Chondrocyte (in vitro differentiated cells): ENCODE data around the gene CEACAM21. TPM values are rescaled to one million over a fixed set of nuclear protein-coding genes. Genes with fewer than 3 reads are reported as not detected.

Source experiments
- DNase-seq: peaks from one replicate; pipeline ENCODE4 v3.0.0; 2021; ENCODE audit warnings: mixed read lengths, low spot score
- H3K27ac Mint-ChIP-seq: one replicate; pipeline ENCODE4 v1.8.0; 2021; ENCODE audit warnings: mild to moderate bottlenecking, moderate library complexity, mixed read lengths; ENCODE audit not compliant: unreplicated experiment
- H3K27me3 Mint-ChIP-seq: 2 replicates; pipeline ENCODE4 v1.8.0; 2021; ENCODE audit warnings: low read depth, mixed read lengths
- H3K36me3 Mint-ChIP-seq: 2 replicates; pipeline ENCODE4 v1.8.0; 2021; ENCODE audit warnings: low read depth, mixed read lengths
- H3K4me1 Mint-ChIP-seq: 2 replicates; pipeline ENCODE4 v1.8.0; 2021; ENCODE audit warnings: low read depth, mild to moderate bottlenecking, mixed read lengths
- H3K4me3 Mint-ChIP-seq: one replicate; pipeline ENCODE4 v1.8.0; 2021; ENCODE audit warnings: mild to moderate bottlenecking, moderate library complexity, mixed read lengths; ENCODE audit not compliant: unreplicated experiment
- H3K9me3 Mint-ChIP-seq: 2 replicates; pipeline ENCODE4 v1.8.0; 2021; ENCODE audit warnings: low read depth, mixed read lengths
- total RNA-seq: library from RNA; stranded (reverse); gene quantifications from 3 replicates; pipeline ENCODE4 v1.2.1, GENCODE V29; 2021
- TF ChIP-seq, protein P1 (sequence below): fragments of 200-600 bp; sonication (generic); IDR thresholded peaks from 2 replicates; pipeline ENCODE4 v1.5.0; 2021; ENCODE audit warnings: antibody characterized with exemption, mild to moderate bottlenecking, moderate library complexity

Gene CEACAM21
- total RNA-seq, 1 donor from 2014 or later: not detected

GRCh38 chr19:41537789-41538188 is 38.2 kb upstream of the CEACAM21 start:
- TF ChIP-seq, protein P1, sequence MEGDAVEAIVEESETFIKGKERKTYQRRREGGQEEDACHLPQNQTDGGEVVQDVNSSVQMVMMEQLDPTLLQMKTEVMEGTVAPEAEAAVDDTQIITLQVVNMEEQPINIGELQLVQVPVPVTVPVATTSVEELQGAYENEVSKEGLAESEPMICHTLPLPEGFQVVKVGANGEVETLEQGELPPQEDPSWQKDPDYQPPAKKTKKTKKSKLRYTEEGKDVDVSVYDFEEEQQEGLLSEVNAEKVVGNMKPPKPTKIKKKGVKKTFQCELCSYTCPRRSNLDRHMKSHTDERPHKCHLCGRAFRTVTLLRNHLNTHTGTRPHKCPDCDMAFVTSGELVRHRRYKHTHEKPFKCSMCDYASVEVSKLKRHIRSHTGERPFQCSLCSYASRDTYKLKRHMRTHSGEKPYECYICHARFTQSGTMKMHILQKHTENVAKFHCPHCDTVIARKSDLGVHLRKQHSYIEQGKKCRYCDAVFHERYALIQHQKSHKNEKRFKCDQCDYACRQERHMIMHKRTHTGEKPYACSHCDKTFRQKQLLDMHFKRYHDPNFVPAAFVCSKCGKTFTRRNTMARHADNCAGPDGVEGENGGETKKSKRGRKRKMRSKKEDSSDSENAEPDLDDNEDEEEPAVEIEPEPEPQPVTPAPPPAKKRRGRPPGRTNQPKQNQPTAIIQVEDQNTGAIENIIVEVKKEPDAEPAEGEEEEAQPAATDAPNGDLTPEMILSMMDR: peak; percentile 63
- no peak overlapping the region for H3K27ac Mint-ChIP-seq
- H3K4me1 Mint-ChIP-seq: no peaks in the 10 kb centered on the region
- no peaks in the 10 kb centered on the region for H3K36me3 Mint-ChIP-seq
- DNase-seq: no peak
- no peaks in the 10 kb centered on the region for H3K9me3 Mint-ChIP-seq
- H3K4me3 Mint-ChIP-seq: no peak overlapping the region
- H3K27me3 Mint-ChIP-seq: peaks cover 16% of the 10 kb centered on the region

DNA sequence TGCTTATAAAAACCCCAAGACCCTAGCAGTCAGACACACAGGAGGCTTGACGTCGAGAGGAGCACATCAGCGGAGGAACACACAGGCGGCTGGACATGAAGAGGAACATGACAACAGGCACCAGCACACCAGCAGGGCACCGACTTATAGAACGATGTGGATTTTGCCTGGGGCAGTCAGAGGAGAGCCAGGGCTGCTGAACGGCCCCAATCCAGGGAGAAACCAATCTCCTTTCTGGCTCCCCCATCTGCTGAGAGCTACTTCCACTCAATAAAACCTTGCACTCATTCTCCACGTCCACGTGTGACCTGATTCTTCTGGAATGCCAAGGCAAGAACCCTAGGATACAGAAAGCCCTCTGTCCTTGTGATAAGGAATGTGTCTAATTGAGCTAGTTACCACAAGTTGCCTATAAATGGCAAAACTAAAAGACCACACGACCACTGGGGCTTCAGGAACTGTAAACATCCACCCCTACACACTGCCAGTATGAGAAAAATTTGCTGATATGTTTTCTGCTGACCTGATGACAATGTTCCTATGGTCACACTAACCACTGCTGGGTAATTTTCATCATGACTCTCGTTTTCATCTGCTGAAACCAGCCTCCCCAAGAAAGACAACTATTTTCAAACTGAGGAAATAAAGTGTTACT is 35.8 kb upstream of the CEACAM21 start:
- Mint-ChIP-seq H3K27me3 (peaks cover 15% of the 10 kb centered on the region), H3K4me1 (no peaks in the 10 kb centered on the region), H3K4me3 (no peak overlapping the region), H3K9me3 (no peaks in the 10 kb centered on the region), H3K27ac (no peak overlapping the region), H3K36me3 (no peaks in the 10 kb centered on the region)
- DNase-seq: no peak
- TF ChIP-seq, protein P1: no peak

DNA sequence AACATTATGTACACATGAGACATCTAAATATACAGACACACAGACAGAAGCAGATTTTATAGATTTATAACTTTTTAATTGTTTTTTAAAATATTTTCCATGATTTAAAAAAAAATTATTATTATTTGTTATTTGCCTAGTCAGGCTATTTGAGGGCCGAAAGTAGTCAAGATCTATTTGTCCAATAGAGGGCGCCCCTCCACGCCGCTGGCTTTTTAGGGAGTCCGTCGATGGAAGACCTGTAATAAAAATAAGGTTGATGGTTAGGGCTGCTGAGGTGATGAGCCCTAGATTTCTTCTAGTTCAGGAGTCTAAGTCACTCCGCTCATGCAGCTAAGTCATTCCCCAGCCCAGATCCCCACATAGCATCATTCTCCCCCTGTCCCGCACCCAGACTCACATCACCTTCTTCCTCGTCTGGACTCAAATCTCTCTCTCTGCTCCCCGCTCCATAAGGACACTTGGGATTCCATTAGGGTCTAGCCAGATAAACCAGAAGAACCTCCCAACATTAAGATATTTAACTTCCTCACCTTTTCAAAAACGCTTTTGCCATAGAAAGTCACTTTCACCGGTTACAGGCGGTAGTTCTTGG is 33.9 kb upstream of the CEACAM21 start:
- TF ChIP-seq, protein P1: peak; percentile 70
- no peaks in the 10 kb centered on the region for H3K36me3 Mint-ChIP-seq
- no peak overlapping the region for H3K4me3 Mint-ChIP-seq
- H3K27ac Mint-ChIP-seq: no peak overlapping the region
- peaks cover 22% of the 10 kb centered on the region for H3K27me3 Mint-ChIP-seq
- DNase-seq: no peak
- H3K4me1 Mint-ChIP-seq: no peaks in the 10 kb centered on the region
- H3K9me3 Mint-ChIP-seq: no peaks in the 10 kb centered on the region

DNA sequence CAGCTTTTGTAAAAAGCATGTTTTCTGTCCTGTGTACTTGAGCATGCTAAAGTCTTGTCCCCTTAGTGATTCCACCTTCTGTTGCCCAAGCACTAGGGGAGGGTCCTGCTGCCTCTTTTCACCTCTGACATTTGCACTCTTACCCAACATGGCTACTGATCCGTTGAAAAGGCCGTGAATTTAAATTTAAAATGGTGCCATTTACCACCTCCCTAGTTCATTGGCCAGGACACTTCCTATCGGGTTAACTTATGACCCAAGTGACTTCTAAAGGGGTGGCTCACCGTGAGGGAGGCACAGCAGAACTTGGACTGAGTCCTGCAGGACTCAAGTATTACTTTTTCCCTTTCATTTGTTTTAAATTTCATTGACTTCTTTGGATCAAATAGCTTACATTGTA is 33.3 kb upstream of the CEACAM21 start:
- Mint-ChIP-seq H3K4me1 (no peaks in the 10 kb centered on the region), H3K9me3 (no peaks in the 10 kb centered on the region), H3K27me3 (peaks cover 20% of the 10 kb centered on the region), H3K27ac (no peak overlapping the region), H3K4me3 (no peak overlapping the region), H3K36me3 (no peaks in the 10 kb centered on the region)
- TF ChIP-seq, protein P1: no peak
- DNase-seq: no peak

DNA sequence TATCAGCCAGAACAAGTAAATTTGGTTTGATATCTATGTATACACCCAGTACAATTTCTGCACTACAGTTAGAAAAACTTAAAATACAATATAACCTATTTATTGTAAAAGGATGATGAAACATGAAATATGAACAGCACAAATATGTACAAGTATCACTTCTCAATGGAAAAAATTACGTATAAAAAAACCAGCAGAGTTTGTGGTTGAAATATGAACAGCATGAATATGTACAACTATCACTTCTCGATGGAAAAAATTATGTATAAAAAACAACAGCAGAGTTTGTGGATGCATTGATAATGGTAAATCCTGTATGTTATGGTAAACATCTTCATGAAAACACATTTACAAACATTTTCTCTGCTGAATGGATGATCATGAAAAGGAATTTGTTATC is 32.4 kb upstream of the CEACAM21 start:
- TF ChIP-seq, protein P1: no peak
- peaks cover 20% of the 10 kb centered on the region for H3K27me3 Mint-ChIP-seq
- H3K36me3 Mint-ChIP-seq: no peaks in the 10 kb centered on the region
- H3K4me1 Mint-ChIP-seq: no peaks in the 10 kb centered on the region
- no peak overlapping the region for H3K27ac Mint-ChIP-seq
- H3K9me3 Mint-ChIP-seq: no peaks in the 10 kb centered on the region
- H3K4me3 Mint-ChIP-seq: no peak overlapping the region
- no peak for DNase-seq
